ENCODE data around the gene LAMTOR5. TPM values are rescaled to one million over a fixed set of nuclear protein-coding genes. Genes with fewer than 3 reads are reported as not detected.

Gene LAMTOR5
- total and polyA plus RNA-seq, 3 donors from 2014 or later: 75.4 to 179 (median 88.8) TPM

DNA sequence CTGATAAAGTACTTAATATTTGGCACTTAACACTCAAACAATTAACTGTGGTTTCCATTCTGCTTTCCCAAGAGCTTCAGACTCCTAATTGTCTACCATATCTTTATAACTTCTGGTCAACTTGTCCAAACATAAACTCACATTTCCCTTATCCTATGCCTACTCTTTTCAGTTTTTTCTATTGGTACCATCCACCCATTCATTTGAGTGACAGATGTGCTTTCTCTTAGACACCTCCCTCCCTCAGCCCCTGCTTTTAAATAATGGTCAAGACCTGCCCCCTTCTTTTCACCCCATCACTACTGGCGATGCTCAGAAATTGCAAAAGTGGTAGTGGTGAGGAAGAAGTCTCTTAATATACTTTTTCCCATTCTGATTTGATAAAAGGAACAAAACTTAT is 22.1 kb downstream of the LAMTOR5 start:
- TF ChIP-seq, protein P1, sequence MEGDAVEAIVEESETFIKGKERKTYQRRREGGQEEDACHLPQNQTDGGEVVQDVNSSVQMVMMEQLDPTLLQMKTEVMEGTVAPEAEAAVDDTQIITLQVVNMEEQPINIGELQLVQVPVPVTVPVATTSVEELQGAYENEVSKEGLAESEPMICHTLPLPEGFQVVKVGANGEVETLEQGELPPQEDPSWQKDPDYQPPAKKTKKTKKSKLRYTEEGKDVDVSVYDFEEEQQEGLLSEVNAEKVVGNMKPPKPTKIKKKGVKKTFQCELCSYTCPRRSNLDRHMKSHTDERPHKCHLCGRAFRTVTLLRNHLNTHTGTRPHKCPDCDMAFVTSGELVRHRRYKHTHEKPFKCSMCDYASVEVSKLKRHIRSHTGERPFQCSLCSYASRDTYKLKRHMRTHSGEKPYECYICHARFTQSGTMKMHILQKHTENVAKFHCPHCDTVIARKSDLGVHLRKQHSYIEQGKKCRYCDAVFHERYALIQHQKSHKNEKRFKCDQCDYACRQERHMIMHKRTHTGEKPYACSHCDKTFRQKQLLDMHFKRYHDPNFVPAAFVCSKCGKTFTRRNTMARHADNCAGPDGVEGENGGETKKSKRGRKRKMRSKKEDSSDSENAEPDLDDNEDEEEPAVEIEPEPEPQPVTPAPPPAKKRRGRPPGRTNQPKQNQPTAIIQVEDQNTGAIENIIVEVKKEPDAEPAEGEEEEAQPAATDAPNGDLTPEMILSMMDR (IDR thresholded peaks at IDR 0.05): no peak
- TF ChIP-seq POLR2A (IDR thresholded peaks at IDR 0.05): no peak
- WGBS, 2 donors: 96 to 100% methylated on average over 1 of the region's 1 CpG
- Histone ChIP-seq H3K4me1 (no peaks in the 10 kb centered on the region), H3K9me3 (no peaks in the 10 kb centered on the region), H3K27ac (no peak overlapping the region), H3K27me3 (no peaks in the 10 kb centered on the region), H3K36me3 (ENCODE audit: low read depth, missing control alignments) (no peaks in the 10 kb centered on the region), H3K4me3 (no peak overlapping the region)
- intact Hi-C loops (cut with DNase I; ENCODE audit: low total_unique reads): no loop called here
- no peak for DNase-seq

DNA sequence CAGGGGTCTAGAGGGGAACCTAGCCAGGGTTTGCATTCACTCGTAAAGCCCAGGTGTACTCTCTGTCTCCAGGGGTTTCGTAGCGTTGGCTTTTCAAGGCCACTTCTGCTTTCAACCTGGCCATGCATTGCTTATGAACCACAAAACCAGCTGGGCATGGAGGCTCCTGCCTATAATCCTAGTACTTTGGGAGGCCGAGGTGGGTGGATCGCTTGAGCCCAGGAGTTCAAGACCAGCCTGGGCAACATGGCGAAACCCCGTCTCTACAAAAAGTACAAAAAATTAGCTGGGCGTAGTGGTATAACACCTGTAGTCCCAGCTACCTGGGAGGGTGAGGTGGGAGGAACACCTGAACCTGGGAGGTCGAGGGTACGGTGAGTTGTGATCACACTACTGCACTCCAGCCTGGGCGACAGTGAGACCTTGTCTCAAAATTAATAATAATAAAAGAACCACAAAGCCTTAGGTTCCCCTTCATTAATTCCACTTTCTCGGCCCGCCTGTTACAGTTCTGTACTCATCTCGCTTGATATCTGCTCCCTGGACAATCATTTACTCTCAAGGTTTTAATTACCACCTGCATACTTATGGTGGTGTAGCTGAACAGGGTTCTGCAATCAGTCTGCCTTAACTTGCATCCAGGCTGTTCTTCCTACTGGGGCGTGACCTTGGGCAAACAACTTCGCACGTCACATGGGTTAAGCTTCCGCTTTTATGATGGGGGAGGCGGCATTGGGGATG is 22.7 kb downstream of the LAMTOR5 start:
- TF ChIP-seq, protein P1 (IDR thresholded peaks at IDR 0.05): no peak
- TF ChIP-seq POLR2A (IDR thresholded peaks at IDR 0.05): no peak
- no peak for DNase-seq
- H3K4me3 ChIP-seq: no peak overlapping the region
- no peaks in the 10 kb centered on the region for H3K4me1 ChIP-seq
- intact Hi-C loops (cut with DNase I; ENCODE audit: low total_unique reads): no loop called here
- H3K9me3 ChIP-seq: no peaks in the 10 kb centered on the region
- no peaks in the 10 kb centered on the region for H3K27me3 ChIP-seq
- no peaks in the 10 kb centered on the region for H3K36me3 ChIP-seq (ENCODE audit: low read depth, missing control alignments)
- no peak overlapping the region for H3K27ac ChIP-seq
- WGBS, 2 donors: 90 to 92% methylated on average over 19 of the region's 19 CpGs

DNA sequence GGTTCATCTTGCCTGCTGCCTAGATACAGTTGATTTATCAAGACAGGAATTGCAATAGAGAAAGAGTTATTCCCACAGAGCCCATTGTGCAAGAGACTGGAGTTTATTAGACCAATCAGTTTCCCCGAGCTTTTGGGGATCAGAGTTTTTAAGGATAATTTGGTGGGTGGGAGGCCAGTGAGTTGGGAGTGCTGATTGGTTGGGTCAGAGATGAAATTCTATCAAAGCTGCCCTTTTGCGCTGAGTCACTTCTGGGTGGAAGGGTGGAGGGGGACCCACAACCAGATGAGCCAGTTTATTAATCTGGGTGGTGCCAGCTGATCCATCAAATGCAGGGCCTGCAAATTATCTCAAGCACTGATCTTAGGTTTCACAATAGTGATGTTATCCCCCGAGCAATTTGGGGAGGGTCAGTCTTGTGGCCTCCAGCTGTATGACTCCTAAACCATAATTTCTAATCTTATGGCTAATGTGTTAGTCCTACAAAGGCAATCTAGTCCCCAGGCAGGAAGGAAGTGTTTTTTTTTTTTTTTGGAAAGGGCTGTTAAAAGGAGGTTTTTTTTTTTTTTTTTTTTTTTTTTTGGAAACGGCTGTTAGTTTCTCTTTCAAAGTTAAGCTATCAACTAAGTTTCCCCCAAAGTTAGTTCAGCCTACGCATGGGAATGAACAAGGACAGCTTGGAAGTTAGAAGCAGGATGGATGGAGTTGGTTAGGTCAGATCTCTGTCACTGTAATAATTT is 24.1 kb downstream of the LAMTOR5 start:
- TF ChIP-seq, protein P1 (IDR thresholded peaks at IDR 0.05): no peak
- TF ChIP-seq POLR2A (IDR thresholded peaks at IDR 0.05): no peak
- DNase-seq: no peak
- Histone ChIP-seq H3K27ac (no peak overlapping the region), H3K9me3 (no peaks in the 10 kb centered on the region), H3K4me3 (no peak overlapping the region), H3K27me3 (no peaks in the 10 kb centered on the region), H3K36me3 (ENCODE audit: low read depth, missing control alignments) (no peaks in the 10 kb centered on the region), H3K4me1 (no peaks in the 10 kb centered on the region)
- WGBS, 2 donors: 66 to 71% methylated on average over 5 of the region's 5 CpGs
- intact Hi-C loops (cut with DNase I; ENCODE audit: low total_unique reads): no loop called here

DNA sequence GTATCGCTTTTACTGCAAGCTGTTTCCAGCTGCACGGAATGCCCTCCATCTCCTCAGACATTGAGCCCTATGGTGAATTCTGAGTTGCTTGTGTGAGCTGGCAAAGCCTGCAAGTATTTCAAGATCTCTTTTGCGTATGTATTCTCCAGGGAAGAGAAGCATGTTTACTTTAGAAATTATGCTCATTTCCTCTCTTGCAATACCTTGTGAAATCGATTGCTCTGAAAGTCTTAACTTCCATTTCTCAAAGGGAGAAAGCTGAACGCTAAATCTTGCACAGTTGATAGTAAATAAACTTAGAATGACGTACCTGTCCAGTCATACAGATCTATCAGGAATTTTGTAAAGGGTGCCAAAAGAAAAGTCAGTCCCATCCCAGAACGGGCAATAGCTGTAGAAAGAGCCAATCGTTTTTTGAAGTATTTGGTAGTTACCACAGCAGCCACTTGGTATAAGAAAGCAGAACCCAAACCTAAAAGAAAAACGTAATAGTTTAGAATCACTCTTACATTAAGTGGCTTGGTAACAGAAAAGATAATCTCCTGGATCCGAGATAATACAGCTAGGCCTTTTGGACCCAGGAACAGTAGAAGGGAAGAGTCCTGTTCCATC is 26.7 kb downstream of the LAMTOR5 start:
- intact Hi-C loops (cut with DNase I; ENCODE audit: low total_unique reads): no loop called here
- Histone ChIP-seq H3K9me3 (no peaks in the 10 kb centered on the region), H3K4me3 (no peak overlapping the region), H3K36me3 (ENCODE audit: low read depth, missing control alignments) (no peaks in the 10 kb centered on the region), H3K27ac (no peak overlapping the region), H3K27me3 (no peaks in the 10 kb centered on the region), H3K4me1 (no peaks in the 10 kb centered on the region)
- 89% methylated on average over 10 of the region's 10 CpGs for WGBS, 2 donors
- no peak for TF ChIP-seq POLR2A (IDR thresholded peaks at IDR 0.05)
- TF ChIP-seq, protein P1 (IDR thresholded peaks at IDR 0.05): no peak
- DNase-seq: no peak
